HL-60/S4 (cell line): ENCODE results near the gene CELSR3.

ENCODE experiments used
- in situ Hi-C: fragments of 300-500 bp; cut with MboI; formaldehyde crosslinking; loops from 2 replicates; pipeline ENCODE4 v1.14.3; 2022; ENCODE audit warnings: low sequenced_read_pairs

The CELSR3 gene

GRCh38 chr3:48686538-48687219 lies 24.0 kb upstream of the CELSR3 start:
- in situ Hi-C loops, result no loop called here

GRCh38 chr3:48685603-48686511 lies 23.2 kb upstream of the CELSR3 start, which contains the start of gene NCKIPSD:
Gene NCKIPSD (minus strand): TSS chr3:48685915. CDS start chr3:48685807, 108 bp downstream.
- in situ Hi-C loops, result no loop called here

DNA sequence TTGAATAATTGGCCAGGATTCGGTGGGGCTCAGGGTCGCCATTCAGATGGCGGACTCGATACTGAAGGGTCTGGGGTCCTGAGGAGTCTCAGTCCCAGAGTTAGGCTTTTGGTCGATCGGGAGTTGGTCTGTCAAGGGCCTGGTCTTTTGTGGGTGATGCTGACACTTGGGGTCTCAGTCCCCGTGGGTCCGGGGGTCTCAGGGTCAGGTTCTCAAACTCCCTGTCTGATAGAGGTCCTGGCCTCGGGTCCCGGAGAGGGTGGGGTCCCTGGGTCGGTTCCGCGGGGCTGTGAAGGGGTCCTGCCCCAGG lies 22.6 kb upstream of the CELSR3 start:
- in situ Hi-C loops, result no loop called here

DNA sequence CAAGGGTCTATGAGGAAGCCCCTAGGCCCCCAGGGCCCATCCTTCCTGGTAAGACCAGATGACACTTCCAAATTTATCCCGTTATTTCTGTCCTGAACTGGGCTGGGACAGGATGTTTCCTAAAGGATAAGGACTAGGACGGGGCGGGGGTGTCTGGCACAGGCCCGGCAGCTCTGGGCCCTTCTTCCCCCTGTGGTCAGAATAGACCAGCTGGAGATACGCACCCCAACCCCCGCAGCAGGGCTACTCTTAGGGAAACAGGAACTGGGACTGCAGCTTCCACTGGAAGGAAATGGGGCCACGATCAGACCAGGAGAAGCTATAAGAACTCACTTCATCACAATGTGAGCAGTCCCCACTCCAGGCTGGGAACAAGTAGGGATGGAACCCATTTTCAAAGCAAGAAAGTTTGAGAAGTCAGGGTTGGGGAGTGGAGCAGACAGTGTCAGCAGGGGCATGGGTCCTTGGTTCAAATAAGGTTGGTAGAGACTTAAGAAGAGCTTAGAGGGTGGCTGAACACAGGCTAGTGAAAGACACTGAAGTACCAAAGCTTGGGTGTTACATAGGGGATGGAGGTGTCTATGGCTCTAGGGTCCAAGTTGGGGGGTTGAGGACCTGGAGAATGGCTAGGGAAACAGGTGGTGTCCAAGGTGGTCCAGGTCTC lies 21.9 kb upstream of the CELSR3 start:
- in situ Hi-C loops, result no loop called here

- in situ Hi-C loops, result no loop called here
Observed at GRCh38 chr3:48684054-48684349, 21.3 kb upstream of the CELSR3 start.

GRCh38 chr3:48682786-48683185 lies 20.1 kb upstream of the CELSR3 start:
- in situ Hi-C loops, result no loop called here

DNA sequence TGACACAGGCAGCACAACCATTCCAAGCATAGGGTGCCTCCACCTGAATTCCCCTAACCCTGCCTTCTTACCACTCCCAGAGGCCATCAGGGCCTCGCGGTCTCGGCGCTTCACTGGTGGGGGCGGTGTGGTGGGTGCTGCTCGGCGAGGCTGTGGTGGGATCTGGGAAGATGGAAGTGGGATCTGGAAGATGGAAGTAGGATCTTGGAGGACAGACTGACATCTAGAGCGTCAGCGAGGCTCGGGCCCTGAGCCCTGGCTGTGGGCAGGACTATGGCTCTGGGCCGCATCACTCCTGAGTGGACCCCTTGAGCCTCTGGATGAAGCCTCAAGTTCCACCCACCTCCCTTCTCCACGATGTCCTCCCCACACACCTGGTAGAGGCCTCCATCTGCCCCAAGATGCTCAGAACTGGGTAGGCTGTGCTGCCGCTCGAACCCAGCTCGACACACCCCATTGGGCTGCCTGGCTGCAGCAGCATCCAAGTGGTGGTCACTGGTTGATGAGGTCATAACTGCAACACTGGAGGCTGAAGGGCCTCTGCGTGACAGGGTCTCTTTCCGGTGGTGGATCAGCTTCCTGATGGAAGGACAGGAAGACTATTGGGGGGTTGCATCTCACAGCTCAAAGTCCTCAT lies 19.4 kb upstream of the CELSR3 start:
- in situ Hi-C loops, result no loop called here

- in situ Hi-C loops, result no loop called here
Observed at GRCh38 chr3:48681541-48681880, 18.8 kb upstream of the CELSR3 start.

GRCh38 chr3:48680811-48681540 lies 18.3 kb upstream of the CELSR3 start:
- in situ Hi-C loops, result no loop called here

DNA sequence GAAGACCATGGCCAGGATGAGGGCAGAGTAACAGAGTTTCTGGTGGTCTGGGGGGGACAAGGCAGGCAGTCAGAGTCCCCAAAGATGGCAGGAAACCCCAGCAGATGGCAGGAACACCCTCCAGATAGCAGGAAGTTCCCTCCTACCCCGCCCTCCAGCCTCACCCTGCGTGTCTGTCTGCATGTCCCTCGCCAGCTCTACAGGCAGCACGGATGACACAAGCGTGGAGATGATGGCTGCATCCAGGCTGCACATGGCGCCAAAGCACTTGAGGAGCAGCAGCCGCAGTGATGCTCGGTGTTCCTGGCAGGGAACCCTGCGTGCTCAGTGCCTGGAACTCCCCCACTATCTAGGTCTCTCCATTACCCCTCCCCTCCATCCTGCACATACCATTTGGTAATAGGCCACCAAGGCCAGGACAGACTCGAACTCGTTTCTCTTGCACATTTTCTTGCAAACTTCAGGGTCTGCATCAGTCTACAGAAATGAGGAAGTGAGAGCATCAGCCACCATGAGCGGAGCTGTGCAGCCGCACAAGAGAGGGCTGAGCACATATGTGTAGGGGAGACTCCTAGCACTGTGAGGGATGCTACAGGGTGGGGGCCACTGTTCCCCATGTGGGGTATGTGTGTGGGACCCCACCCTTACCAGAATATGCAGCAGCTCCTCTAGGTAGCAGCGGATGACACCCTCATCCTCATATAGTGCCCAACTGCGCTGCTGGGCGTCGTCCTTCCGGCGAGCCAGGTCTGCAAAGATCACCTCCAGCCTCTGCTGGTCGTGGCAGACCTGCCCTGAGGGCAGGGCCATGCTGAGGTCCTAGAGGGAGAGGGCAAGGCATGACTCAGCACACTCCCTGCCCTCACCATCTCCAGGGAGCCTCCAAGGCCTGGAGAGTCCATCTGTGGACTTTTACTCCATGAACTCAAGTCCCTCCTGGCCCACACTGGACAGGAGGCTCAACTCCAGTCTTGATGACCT lies 17.0 kb upstream of the CELSR3 start:
- in situ Hi-C loops, result no loop called here

GRCh38 chr3:48678566-48679380 lies 16.1 kb upstream of the CELSR3 start:
- in situ Hi-C loops, result no loop called here

DNA sequence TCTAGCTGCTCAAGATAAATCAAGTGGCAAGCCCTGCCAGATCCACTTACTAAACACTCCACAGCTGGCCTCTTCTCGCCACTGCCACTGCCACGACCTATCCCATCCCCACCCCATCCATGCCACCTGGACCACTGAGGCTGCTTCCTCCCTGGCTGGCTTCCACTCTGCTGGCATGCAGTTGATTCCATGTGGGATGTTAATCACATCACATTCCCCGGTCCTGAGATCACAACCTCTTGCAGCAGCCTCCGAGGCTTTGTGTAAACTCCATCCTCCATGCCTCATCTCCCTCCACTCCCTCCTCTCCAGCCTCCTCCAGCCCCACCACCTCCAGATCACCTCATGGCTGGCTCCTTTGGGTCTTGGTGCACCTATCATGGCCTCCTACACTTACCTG lies 15.4 kb upstream of the CELSR3 start:
- in situ Hi-C loops, result no loop called here

- in situ Hi-C loops, result no loop called here
Observed at GRCh38 chr3:48674505-48674904, 11.8 kb upstream of the CELSR3 start.

- in situ Hi-C loops, result no loop called here
Observed at GRCh38 chr3:48672522-48672921, 9.8 kb upstream of the CELSR3 start.

GRCh38 chr3:48664929-48665328 lies 2.2 kb upstream of the CELSR3 start:
- in situ Hi-C loops, result no loop called here

GRCh38 chr3:48664313-48664644 lies 1.6 kb upstream of the CELSR3 start:
- in situ Hi-C loops, result no loop called here

- in situ Hi-C loops, result no loop called here
Observed at GRCh38 chr3:48663489-48664312, 1.0 kb upstream of the CELSR3 start.

- in situ Hi-C loops, result no loop called here
Observed at GRCh38 chr3:48662145-48662752, 437 bp downstream of the CELSR3 start.
